ENCODE measurements around the gene LIN7A.

DNA sequence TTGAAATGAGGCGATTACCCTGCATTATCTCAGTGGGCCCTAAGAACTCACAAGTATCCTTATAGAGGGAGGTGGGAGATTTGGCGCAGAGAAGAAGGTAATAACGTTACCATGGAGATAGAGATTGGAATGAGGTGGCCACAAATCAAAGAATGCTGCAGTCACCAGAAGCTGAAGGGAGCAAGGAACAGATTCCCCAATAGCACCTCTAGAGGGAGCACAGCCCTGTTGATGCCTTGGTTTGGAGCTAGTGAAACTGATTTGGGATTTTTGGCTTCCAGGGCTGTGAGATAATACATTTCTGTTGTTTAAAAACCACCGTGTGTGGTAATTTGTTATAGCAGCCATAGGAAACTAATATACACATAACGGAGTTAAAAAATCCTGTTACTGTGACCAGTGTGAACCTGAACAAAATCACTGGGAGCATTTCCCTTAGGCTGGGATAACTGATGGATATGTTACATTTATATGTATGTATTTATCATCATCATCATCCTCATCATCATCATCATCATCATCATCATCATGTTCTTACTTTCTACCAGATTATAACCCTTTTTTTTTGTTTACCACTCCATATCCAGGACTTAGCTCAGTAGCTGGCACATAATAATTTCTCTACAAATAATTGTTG, 100.3 kb downstream of the LIN7A start:
- TF ChIP-seq POLR2AphosphoS5 (IDR thresholded peaks at IDR 0.05; ENCODE audit: low read depth, low read length), result no peak
- TF ChIP-seq, protein P1, sequence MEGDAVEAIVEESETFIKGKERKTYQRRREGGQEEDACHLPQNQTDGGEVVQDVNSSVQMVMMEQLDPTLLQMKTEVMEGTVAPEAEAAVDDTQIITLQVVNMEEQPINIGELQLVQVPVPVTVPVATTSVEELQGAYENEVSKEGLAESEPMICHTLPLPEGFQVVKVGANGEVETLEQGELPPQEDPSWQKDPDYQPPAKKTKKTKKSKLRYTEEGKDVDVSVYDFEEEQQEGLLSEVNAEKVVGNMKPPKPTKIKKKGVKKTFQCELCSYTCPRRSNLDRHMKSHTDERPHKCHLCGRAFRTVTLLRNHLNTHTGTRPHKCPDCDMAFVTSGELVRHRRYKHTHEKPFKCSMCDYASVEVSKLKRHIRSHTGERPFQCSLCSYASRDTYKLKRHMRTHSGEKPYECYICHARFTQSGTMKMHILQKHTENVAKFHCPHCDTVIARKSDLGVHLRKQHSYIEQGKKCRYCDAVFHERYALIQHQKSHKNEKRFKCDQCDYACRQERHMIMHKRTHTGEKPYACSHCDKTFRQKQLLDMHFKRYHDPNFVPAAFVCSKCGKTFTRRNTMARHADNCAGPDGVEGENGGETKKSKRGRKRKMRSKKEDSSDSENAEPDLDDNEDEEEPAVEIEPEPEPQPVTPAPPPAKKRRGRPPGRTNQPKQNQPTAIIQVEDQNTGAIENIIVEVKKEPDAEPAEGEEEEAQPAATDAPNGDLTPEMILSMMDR (IDR thresholded peaks at IDR 0.05), result peak; percentile 71
- TF ChIP-seq, protein P2, sequence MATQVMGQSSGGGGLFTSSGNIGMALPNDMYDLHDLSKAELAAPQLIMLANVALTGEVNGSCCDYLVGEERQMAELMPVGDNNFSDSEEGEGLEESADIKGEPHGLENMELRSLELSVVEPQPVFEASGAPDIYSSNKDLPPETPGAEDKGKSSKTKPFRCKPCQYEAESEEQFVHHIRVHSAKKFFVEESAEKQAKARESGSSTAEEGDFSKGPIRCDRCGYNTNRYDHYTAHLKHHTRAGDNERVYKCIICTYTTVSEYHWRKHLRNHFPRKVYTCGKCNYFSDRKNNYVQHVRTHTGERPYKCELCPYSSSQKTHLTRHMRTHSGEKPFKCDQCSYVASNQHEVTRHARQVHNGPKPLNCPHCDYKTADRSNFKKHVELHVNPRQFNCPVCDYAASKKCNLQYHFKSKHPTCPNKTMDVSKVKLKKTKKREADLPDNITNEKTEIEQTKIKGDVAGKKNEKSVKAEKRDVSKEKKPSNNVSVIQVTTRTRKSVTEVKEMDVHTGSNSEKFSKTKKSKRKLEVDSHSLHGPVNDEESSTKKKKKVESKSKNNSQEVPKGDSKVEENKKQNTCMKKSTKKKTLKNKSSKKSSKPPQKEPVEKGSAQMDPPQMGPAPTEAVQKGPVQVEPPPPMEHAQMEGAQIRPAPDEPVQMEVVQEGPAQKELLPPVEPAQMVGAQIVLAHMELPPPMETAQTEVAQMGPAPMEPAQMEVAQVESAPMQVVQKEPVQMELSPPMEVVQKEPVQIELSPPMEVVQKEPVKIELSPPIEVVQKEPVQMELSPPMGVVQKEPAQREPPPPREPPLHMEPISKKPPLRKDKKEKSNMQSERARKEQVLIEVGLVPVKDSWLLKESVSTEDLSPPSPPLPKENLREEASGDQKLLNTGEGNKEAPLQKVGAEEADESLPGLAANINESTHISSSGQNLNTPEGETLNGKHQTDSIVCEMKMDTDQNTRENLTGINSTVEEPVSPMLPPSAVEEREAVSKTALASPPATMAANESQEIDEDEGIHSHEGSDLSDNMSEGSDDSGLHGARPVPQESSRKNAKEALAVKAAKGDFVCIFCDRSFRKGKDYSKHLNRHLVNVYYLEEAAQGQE (IDR thresholded peaks at IDR 0.05; ENCODE audit: insufficient read depth in 1 of 2, low read depth in 2 of 2, low read length in 1 of 2), result no peak
- no peak for TF ChIP-seq TCF7L2 (IDR thresholded peaks at IDR 0.05; ENCODE audit: low read depth, low read length)
- no peak for TF ChIP-seq SIN3A (IDR thresholded peaks at IDR 0.05; ENCODE audit: borderline replicate concordance, insufficient read depth, low read depth, low read length)

Data from Panc1 (cell line).